GM12878 (cell line): Measurements from ENCODE around the gene LZTFL1.

Experiments
- CTCF ChIP-seq, 3 experiments: IDR thresholded peaks in 2 of 3; conservative IDR thresholded peaks in 1 of 3; 2 replicates each; pipeline ENCODE4 v1.5.1; 2011; ENCODE audit warnings: low read depth in 3 of 3, low read length in 3 of 3, mild to moderate bottlenecking in 3 of 3, control low read depth in 2 of 3, moderate library complexity in 2 of 3, inconsistent platforms in 1 of 3, mixed read lengths in 1 of 3; ENCODE audit not compliant: control insufficient read depth in 2 of 3, insufficient read depth in 1 of 3; ENCODE audit errors: extremely low read depth in 1 of 3
- ESRRA ChIP-seq: IDR thresholded peaks from 2 replicates; pipeline ENCODE4 v1.6.1; 2012; ENCODE audit warnings: mild to moderate bottlenecking, low read length, improper control_type of control experiment
- EZH2 ChIP-seq: IDR thresholded peaks from 2 replicates; pipeline ENCODE4 v1.6.1; 2012; ENCODE audit warnings: low read depth, mild to moderate bottlenecking, control low read depth, inconsistent platforms, low read length, borderline replicate concordance; ENCODE audit not compliant: control insufficient read depth
- NFIC ChIP-seq: IDR thresholded peaks from 2 replicates; pipeline ENCODE4 v1.6.1; 2012; ENCODE audit warnings: low read depth, mild to moderate bottlenecking, inconsistent platforms, low read length, moderate library complexity
- RELA ChIP-seq: fragments of 450-650 bp; IDR thresholded peaks from 2 replicates; pipeline ENCODE4 v1.8.0; 2014; ENCODE audit warnings: borderline replicate concordance; ENCODE audit not compliant: partially characterized antibody
- REST ChIP-seq: IDR thresholded peaks from 2 replicates; pipeline ENCODE4 v1.6.1; 2012; ENCODE audit warnings: mild to moderate bottlenecking, low read depth, low read length
- SPI1 ChIP-seq: IDR thresholded peaks from 2 replicates; pipeline ENCODE4 v1.6.1; 2011; ENCODE audit warnings: low read depth, mild to moderate bottlenecking, low read length, moderate library complexity, borderline replicate concordance; ENCODE audit not compliant: insufficient read depth
- TCF12 ChIP-seq: IDR thresholded peaks from 2 replicates; pipeline ENCODE4 v1.6.1; 2011; ENCODE audit warnings: low read depth, mild to moderate bottlenecking, low read length
- ZBTB11 ChIP-seq: fragments of 450-650 bp; formaldehyde crosslinking; IDR thresholded peaks from 2 replicates; pipeline ENCODE4 v1.5.0; 2022; ENCODE audit warnings: mild to moderate bottlenecking, missing genetic modification characterization
- ZBTB33 ChIP-seq: fragments of 450-650 bp; IDR thresholded peaks from 2 replicates; pipeline ENCODE4 v1.6.1; 2017; ENCODE audit warnings: mild to moderate bottlenecking
- ZNF24 ChIP-seq: fragments of 450-650 bp; IDR thresholded peaks from 2 replicates; pipeline ENCODE4 v1.6.1; 2017; ENCODE audit warnings: antibody characterized with exemption, mild to moderate bottlenecking

DNA sequence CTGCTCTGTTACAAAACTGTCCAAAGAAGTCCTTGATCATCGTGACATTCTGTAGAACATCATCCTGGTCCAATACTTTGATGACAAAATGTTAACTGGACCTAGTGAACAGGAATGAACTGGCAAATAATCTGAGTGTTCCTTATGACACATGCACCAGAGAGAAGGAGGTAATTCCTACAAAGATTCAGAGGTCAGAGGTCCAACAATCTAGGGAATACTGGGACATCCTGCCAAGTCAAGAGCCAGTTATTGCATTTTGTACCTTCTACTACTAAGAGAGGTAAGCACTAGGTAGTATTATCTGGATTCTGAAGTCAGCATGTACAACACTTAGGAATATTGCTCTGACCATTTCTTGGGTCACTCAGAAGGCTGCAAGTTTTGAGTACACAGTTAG lies 20.8 kb downstream of the LZTFL1 start:
- no peak for TF ChIP-seq CTCF (IDR thresholded peaks at IDR 0.05 in 2 of 3, conservative IDR thresholded peaks at IDR 0.05 in 1 of 3; ENCODE audit: control insufficient read depth in 2 of 3, extremely low read depth in 1 of 3, insufficient read depth in 1 of 3, low read depth in 3 of 3, low read length in 3 of 3)
- TF ChIP-seq TCF12, result no peak
- TF ChIP-seq ZBTB11, result no peak
- no peak for TF ChIP-seq EZH2
- no peak for TF ChIP-seq ZNF24
- TF ChIP-seq RELA, result no peak
- TF ChIP-seq NFIC, result no peak
- no peak for TF ChIP-seq REST
- TF ChIP-seq ZBTB33, result no peak
- TF ChIP-seq ESRRA, result no peak
- no peak for TF ChIP-seq SPI1
